Measurements from ENCODE around the gene PSEN1.

Gene PSEN1

GRCh38 chr14:73243748-73244147 lies 107.4 kb downstream of the PSEN1 start:
- TF ChIP-seq CTCF (IDR thresholded peaks at IDR 0.05; ENCODE audit: insufficient read depth, low read length, missing control alignments) = no peak
- POLR2A ChIA-PET = no interaction called here
- H3K4me3 ChIP-seq (ENCODE audit: low read depth, low read length) = no peak overlapping the region
- CTCF ChIA-PET = interaction anchor here (1.1 to 1.3 kb wide), 2 partner anchors 21 to 228 kb away, joined by 4 to 5 read pairs; no protein-coding TSS in a partner anchor
- DNase-seq (ENCODE audit: low read depth, low spot score) = no peak

- TF ChIP-seq CTCF (IDR thresholded peaks at IDR 0.05; ENCODE audit: insufficient read depth, low read length, missing control alignments) = no peak
- CTCF ChIA-PET = interaction anchor here (1.1 kb wide), 1 partner anchor 22 kb away, joined by 4 read pairs; no protein-coding TSS in a partner anchor
- no peak for DNase-seq (ENCODE audit: low read depth, low spot score)
- POLR2A ChIA-PET = no interaction called here
- H3K4me3 ChIP-seq (ENCODE audit: low read depth, low read length) = no peak overlapping the region
These were observed 108.4 kb downstream of the PSEN1 start for GRCh38 chr14:73244541-73245290.

- ChIA-PET CTCF (no interaction called here), POLR2A (no interaction called here)
- peak overlapping the region; percentile 60 for H3K4me3 ChIP-seq (ENCODE audit: low read depth, low read length)
- no peak for TF ChIP-seq CTCF (IDR thresholded peaks at IDR 0.05; ENCODE audit: insufficient read depth, low read length, missing control alignments)
- no peak for DNase-seq (ENCODE audit: low read depth, low spot score)
These were observed 109.4 kb downstream of the PSEN1 start for GRCh38 chr14:73245480-73246325.

GRCh38 chr14:73246387-73247150 lies 110.3 kb downstream of the PSEN1 start:
- peak overlapping the region; percentile 60 for H3K4me3 ChIP-seq (ENCODE audit: low read depth, low read length)
- POLR2A ChIA-PET = interaction anchor here (1.3 kb wide), 1 partner anchor 8 kb away, joined by 4 read pairs; no protein-coding TSS in a partner anchor
- TF ChIP-seq CTCF (IDR thresholded peaks at IDR 0.05; ENCODE audit: insufficient read depth, low read length, missing control alignments) = no peak
- CTCF ChIA-PET = no interaction called here
- DNase-seq (ENCODE audit: low read depth, low spot score) = no peak

- ChIA-PET CTCF (interaction anchor here (1.1 to 1.3 kb wide), 3 partner anchors 18 to 224 kb away, joined by 3 read pairs; no protein-coding TSS in a partner anchor), POLR2A (no interaction called here)
- no peak for TF ChIP-seq CTCF (IDR thresholded peaks at IDR 0.05; ENCODE audit: insufficient read depth, low read length, missing control alignments)
- DNase-seq (ENCODE audit: low read depth, low spot score) = no peak
- H3K4me3 ChIP-seq (ENCODE audit: low read depth, low read length) = no peak overlapping the region
These were observed 112.0 kb downstream of the PSEN1 start for GRCh38 chr14:73248108-73248868.
